Measurements from ENCODE around the gene HRK.
A peak's percentile ranks its signal among the peaks of the same experiment; 100 is the strongest.

The HRK gene

GRCh38 chr12:116924558-116925453, 43.6 kb upstream of the HRK start:
- peaks cover 4% of the 10 kb centered on the region for H3K36me3 ChIP-seq (replicated peaks)
- TF ChIP-seq CTCF (IDR thresholded peaks at IDR 0.05; ENCODE audit: low read depth, low read length, missing control alignments) = no peak
- no peaks in the 10 kb centered on the region for H3K27me3 ChIP-seq (replicated peaks)
- no peak overlapping the region for H3K4me3 ChIP-seq (ENCODE audit: low read depth, low read length)
- peak overlapping the region; percentile 22 for H3K27ac ChIP-seq
- in situ Hi-C loops (cut with HindIII; ENCODE audit: low pct_ligation_motif_present, low sequenced_read_pairs) = no loop called here
- DNase-seq = peak; percentile 84

GRCh38 chr12:116922194-116922897, 41.1 kb upstream of the HRK start:
- H3K36me3 ChIP-seq (replicated peaks) = no peaks in the 10 kb centered on the region
- no peak overlapping the region for H3K27ac ChIP-seq
- no peak for DNase-seq
- H3K27me3 ChIP-seq (replicated peaks) = no peaks in the 10 kb centered on the region
- no peak overlapping the region for H3K4me3 ChIP-seq (ENCODE audit: low read depth, low read length)
- no peak for TF ChIP-seq CTCF (IDR thresholded peaks at IDR 0.05; ENCODE audit: low read depth, low read length, missing control alignments)
- in situ Hi-C loops (cut with HindIII; ENCODE audit: low pct_ligation_motif_present, low sequenced_read_pairs) = no loop called here

GRCh38 chr12:116920939-116921338, 39.7 kb upstream of the HRK start:
- no peak for TF ChIP-seq CTCF (IDR thresholded peaks at IDR 0.05; ENCODE audit: low read depth, low read length, missing control alignments)
- no peak for DNase-seq
- Histone ChIP-seq H3K27me3 (replicated peaks) (no peaks in the 10 kb centered on the region), H3K36me3 (replicated peaks) (no peaks in the 10 kb centered on the region), H3K4me3 (ENCODE audit: low read depth, low read length) (no peak overlapping the region), H3K27ac (no peak overlapping the region)
- in situ Hi-C loops (cut with HindIII; ENCODE audit: low pct_ligation_motif_present, low sequenced_read_pairs) = no loop called here

- no peak overlapping the region for H3K4me3 ChIP-seq (ENCODE audit: low read depth, low read length)
- DNase-seq = no peak
- H3K27me3 ChIP-seq (replicated peaks) = no peaks in the 10 kb centered on the region
- in situ Hi-C loops (cut with HindIII; ENCODE audit: low pct_ligation_motif_present, low sequenced_read_pairs) = no loop called here
- no peaks in the 10 kb centered on the region for H3K36me3 ChIP-seq (replicated peaks)
- no peak for TF ChIP-seq CTCF (IDR thresholded peaks at IDR 0.05; ENCODE audit: low read depth, low read length, missing control alignments)
- H3K27ac ChIP-seq = no peak overlapping the region
These were observed 38.7 kb upstream of the HRK start for GRCh38 chr12:116919706-116920485.

GRCh38 chr12:116919247-116919661, 38.0 kb upstream of the HRK start:
- in situ Hi-C loops (cut with HindIII; ENCODE audit: low pct_ligation_motif_present, low sequenced_read_pairs) = no loop called here
- no peak for DNase-seq

More at GRCh38 chr12:116919247-116919661, 38.0 kb upstream of the HRK start:
- Histone ChIP-seq H3K27ac (no peak overlapping the region), H3K36me3 (replicated peaks) (no peaks in the 10 kb centered on the region), H3K4me3 (ENCODE audit: low read depth, low read length) (no peak overlapping the region), H3K27me3 (replicated peaks) (no peaks in the 10 kb centered on the region)
- TF ChIP-seq CTCF (IDR thresholded peaks at IDR 0.05; ENCODE audit: low read depth, low read length, missing control alignments) = no peak

Measured in brain microvascular endothelial cell (primary cell).